Pulmonary artery endothelial cell (primary cell): Measurements from ENCODE around the gene MERTK. TPM values are rescaled to one million over a fixed set of nuclear protein-coding genes. Genes with fewer than 3 reads are reported as not detected.
"Not testable (repeated sequence)": the region's sequence is repeated elsewhere in the genome, so short reads cannot be mapped to it uniquely, and the experiment has no call there.

Experiments used
- DNase-seq: peaks from one replicate; pipeline ENCODE4 v3.0.0-alpha.2; 2011; ENCODE audit warnings: low read depth, low spot score
- total RNA-seq: library from RNA; depleted of rRNA; stranded (reverse); fragments of >200 nt; gene quantifications from 2 replicates; pipeline ENCODE4 v1.2.3, GENCODE V29; 2014

The MERTK gene
- total RNA-seq, 1 donor from 2014 or later, result 25.0 TPM

GRCh38 chr2:111945444-111946293 is 47.3 kb downstream of the MERTK start:
- DNase-seq, result no peak

DNA sequence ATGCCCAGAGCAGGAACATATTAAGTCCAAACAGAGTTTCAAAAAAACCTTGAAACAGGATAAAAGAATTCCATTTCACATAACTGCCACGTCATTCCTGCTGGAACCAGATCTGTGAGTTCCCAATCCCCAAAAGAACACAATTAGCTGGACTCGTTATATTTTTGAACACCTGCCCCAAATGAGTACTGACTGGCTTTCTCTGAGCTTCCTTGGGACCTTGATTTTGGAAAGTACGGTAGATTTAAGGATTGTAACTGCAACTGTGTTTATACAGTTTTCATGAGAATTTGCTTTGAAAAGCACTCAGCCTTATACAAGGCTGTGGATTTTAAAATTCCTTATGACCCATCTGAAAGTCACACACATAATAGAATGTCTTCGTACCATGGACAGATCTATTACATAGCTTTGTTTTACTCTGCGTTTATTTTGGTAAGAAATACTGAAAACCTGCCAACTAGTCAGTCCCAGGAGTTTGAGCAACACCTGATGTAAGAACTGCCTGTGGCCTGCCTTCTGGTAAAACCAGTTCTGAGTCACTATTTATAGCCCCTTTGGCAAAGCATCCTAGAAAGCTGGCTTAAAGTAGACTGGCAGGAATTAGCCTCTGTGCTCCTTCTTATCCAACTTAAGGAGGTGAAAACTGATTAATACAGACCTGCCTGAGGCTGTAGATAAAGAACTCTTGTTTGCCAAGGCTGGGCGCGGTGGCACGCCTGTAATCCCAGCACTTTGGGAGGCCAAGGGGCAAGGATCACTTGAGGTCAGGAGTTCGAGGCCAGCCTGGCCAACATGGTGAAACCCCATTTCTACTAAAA is 48.1 kb downstream of the MERTK start:
- peak; percentile 29 for DNase-seq

DNA sequence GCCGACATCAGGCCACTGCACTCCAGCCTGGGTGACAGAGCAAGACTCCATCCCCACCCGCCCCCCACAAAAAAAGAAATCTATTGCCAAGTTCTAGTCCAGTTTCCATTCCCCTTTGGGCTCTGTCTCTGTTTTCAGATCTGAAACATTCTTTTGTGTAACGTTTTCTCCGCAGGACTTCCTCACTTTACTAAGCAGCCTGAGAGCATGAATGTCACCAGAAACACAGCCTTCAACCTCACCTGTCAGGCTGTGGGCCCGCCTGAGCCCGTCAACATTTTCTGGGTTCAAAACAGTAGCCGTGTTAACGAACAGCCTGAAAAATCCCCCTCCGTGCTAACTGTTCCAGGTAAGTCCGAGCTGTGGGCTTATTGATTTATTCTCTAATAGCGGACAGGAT is 48.8 kb downstream of the MERTK start:
- no peak for DNase-seq

- DNase-seq, result no peak
Measured at GRCh38 chr2:111948832-111949231, 50.4 kb downstream of the MERTK start.

- DNase-seq, result no peak
Measured at GRCh38 chr2:111950236-111950635, 51.8 kb downstream of the MERTK start.

DNA sequence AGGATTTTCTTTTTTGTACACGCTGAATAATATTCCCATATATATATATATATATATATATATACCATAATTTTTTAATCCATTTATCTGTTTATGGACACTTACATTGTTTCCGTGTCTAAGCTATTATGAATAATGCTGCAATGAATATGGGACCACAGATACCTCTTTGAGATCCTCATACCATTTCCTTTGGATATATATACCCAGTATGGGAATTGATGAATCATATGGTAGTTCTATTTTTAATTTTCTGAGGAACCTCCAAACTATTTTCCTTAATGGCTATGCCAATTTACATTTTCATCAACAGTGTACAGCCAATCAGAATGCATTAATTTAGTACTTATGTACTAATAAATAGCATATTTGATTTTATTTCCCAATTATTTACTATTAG is 53.1 kb downstream of the MERTK start:
- DNase-seq, result no peak

DNA sequence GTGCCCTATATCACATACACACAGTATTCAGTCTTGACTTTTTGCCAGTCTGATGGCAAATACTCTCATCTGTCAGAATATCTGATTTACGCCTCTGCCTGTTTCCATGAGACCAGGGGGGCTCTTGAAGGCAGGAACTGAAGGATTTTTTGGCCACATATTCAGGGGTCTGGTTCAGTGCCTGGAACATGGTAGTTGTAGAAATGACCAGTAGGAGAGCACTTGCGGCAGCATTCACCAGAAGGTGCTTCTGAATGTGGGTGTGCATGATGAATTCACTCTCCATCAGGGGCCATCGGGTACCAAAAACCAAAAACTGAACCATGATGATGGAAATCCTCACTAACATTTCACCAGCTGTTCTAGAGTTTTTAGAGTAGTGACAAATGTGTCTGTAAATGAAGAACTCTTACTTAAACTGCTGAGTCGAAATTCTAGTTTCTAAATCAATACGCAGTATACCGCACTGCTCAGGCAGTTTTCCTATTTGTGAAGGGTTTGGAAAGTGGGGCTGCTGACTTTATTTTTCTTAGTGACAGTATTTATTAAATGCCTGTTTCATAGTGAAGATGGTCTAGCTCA is 54.6 kb downstream of the MERTK start:
- no peak for DNase-seq

- DNase-seq, result no peak
Measured at GRCh38 chr2:111954602-111955332, 56.4 kb downstream of the MERTK start.

DNA sequence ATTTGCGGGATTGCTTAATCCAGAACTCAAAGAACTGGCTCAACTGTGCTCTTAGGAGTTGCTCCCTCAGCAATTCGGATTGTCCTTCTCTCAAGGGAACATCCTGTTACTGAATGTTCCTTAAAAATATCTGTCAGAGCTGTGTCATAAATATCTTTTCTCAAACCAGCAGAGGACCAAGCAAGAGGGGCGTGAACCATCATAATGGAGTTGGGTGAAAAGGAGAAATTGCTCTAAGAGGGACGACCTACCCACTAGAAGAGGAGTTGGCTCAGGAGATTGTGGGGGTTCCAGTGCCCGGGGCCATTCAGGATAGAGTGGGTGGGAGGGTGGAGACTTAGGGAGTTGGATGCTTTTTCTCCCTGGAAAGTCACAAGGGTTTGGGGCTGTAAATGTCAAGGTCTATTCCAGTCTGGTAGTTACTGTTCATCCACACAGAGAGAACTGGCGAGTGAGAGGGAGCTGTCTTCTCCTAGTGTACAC is 59.5 kb downstream of the MERTK start:
- DNase-seq, result no peak

DNA sequence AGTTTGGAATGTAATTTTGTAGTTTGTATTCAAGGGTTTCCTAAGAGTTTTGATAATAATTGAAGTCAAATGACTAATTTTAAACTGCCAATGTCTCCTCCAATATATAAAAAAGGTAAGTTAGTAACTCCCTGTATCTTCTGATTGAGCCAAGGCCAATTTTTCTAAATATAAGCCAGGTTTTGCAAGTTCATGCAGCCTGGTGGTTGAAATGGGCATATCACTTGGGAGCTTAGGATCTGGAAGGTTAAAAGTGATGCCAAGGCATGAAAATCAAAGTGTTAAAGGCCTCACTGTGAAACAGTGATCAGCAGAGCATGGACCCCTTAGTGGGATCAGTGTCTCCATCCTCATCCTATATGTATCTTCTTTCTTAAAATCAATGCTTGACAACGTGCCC is 60.5 kb downstream of the MERTK start:
- DNase-seq, result no peak

DNA sequence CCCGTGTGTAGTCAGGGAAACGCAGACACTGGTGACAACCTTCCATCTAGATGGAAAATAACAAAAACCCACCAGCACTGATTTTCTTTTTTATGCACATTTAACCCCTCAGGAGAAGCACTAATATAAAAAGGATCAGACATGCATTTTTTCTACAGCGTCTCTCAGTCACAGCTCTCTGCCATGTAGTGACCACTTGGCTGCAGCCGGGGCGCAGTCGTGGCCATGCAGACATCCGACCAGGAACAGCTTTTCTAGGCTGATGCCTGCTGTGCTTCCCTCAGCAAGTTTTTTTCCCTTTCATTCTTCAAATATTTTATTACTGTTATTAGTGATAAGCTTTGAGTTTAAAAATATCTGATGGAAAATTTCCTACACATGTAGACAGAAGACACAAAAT is 63.3 kb downstream of the MERTK start:
- no peak for DNase-seq

GRCh38 chr2:111963086-111963485 is 64.7 kb downstream of the MERTK start:
- not testable (repeated sequence) for DNase-seq

DNA sequence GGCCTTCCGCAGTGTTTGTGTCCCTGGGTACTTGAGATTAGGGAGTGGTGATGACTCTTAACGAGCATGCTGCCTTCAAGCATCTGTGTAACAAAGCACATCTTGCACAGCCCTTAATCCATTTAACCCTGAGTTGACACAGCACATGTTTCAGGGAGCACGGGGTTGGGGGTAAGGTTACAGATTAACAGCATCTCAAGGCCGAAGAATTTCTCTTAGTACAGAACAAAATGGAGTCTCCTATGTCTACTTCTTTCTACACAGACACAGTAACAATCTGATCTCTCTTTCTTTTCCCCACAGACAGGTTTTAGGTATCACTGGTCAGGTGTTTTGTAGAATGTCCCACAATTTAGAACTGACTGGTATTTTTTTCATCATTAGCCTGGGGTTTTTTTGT is 65.1 kb downstream of the MERTK start:
- DNase-seq, result not testable (repeated sequence)

DNA sequence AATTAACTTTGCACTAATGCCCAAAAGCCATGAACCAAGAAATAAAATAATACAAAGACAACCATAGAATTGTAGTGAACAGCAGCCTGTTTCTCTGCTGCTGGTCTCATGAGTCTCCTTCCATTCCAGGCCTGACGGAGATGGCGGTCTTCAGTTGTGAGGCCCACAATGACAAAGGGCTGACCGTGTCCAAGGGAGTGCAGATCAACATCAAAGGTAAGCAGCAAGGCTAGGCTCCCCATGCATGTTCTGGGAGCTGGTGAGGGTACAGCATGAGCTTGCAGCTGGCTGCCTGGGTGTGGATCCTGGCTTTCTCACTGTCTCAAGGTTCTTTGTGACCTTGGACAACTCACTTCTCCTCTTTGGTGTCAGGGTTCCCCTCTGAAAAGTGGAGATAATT is 66.7 kb downstream of the MERTK start:
- no peak for DNase-seq

GRCh38 chr2:111966241-111966640 is 67.8 kb downstream of the MERTK start:
- no peak for DNase-seq

DNA sequence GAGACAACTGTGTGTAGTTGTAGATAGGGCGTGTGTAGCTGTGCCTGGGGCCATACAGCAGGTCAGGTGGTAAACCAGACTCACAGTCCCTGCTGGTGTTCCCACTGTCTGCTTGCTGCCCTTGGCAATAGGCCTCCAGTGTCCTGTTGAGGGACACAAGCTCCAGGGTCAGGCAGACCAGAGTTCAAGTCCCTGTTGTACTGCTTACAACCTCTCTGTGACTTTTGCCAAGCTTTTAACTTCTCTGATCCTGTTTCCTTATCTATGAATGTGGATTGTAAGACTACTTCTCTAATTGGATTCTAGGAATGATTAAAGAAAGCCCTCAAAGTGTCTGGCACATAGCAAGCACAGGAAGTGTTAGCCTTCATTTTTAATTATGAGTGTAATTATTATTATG is 68.6 kb downstream of the MERTK start:
- no peak for DNase-seq

GRCh38 chr2:111970453-111970852 is 72.0 kb downstream of the MERTK start:
- DNase-seq, result no peak

DNA sequence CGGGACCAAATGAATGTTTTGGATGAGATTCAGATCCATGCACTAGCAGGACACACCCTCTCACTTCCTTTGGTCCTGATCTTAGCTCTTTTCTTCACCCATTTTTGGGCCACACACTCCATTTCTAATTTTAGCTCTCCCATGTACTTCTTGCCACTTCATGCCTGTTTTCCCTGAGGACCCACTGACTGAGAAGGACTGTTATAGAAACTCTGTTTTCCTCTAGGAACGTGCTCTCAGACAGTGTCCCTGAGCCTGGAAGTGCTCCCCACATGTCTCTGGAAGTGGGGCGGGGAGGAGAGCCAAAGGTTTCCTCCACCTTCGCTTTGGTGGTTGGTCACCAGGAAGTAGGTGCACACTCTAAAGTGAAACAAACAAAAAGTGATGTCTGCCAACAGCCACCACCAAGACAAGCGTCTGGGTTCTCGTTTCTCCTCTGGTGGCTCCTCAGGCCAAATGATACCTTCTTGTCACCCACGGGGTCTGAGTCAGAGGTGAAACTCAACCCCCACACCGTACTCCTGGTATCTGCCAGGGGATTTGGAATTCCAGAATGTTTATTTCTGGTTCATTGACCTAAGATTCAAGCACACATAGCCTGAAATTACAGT is 74.7 kb downstream of the MERTK start:
- no peak for DNase-seq

GRCh38 chr2:111973701-111974100 is 75.3 kb downstream of the MERTK start:
- DNase-seq, result no peak

DNA sequence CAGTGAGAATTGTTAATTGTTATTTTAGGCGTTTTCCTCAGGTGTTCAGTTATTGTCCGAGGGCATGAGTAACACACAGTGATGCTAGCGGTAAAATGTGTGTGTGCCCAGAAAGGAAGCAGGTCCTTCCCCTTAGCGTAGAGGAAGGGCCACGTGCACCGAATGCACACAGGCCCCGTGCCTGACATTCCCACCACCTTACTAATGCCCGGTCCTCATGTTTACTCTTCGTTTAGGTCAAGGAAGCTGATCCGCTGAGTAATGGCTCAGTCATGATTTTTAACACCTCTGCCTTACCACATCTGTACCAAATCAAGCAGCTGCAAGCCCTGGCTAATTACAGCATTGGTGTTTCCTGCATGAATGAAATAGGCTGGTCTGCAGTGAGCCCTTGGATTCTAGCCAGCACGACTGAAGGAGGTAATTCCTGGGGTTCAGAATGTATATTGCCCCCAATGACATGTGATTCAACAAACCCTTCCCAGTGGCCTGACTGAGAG is 76.7 kb downstream of the MERTK start:
- peak; percentile 99 for DNase-seq

GRCh38 chr2:111975819-111976218 is 77.4 kb downstream of the MERTK start:
- no peak for DNase-seq
